CD4-positive, alpha-beta T cell treated with Interleukin-1 beta for 1 hour (primary cell): ENCODE data around the gene PMFBP1.
"Not testable (repeated sequence)": the region's sequence is repeated elsewhere in the genome, so short reads cannot be mapped to it uniquely, and the experiment has no call there.

ENCODE experiments used
- DNase-seq, 2 donors: peaks; one replicate each; pipeline ENCODE4 v3.0.0-alpha.2; 2020 to 2022

PMFBP1 gene

DNA sequence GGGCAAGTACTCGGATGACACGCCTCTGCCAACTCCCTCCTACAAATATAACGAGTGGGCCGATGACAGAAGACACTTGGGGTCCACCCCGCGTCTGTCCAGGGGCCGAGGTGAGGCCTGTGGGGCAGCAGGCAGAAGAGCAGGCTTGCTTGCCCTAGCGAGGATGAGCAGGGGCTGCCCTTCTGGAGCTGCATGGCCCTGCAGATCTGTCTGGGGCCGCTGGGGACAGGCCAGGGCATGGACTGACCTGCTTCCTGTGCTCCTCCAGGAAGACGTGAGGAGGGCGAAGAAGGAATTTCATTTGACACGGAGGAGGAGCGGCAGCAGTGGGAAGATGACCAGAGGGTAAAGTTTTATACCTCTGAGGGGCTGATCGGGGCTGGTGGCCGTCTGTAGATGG is 73.0 kb downstream of the PMFBP1 start:
- DNase-seq: no peak

DNA sequence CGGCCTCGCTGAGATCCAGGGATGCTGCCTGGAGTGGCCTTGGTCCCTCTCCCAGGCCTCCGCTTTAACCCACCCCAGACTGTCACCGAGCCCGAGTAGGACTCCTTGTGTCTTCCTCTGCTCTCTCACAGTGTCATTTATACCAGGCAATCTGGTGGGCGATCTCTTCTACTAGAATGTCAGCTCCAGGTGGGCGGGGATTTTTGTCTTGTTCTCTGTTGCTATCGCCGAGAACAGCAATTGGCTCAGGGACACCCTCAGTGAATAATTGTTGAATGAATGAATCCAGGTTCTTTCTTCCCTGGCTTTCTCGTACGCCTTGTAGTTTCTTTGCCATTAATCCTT is 77.7 kb downstream of the PMFBP1 start:
- peak in 1 of 2 donors; percentile 22 for DNase-seq

DNA sequence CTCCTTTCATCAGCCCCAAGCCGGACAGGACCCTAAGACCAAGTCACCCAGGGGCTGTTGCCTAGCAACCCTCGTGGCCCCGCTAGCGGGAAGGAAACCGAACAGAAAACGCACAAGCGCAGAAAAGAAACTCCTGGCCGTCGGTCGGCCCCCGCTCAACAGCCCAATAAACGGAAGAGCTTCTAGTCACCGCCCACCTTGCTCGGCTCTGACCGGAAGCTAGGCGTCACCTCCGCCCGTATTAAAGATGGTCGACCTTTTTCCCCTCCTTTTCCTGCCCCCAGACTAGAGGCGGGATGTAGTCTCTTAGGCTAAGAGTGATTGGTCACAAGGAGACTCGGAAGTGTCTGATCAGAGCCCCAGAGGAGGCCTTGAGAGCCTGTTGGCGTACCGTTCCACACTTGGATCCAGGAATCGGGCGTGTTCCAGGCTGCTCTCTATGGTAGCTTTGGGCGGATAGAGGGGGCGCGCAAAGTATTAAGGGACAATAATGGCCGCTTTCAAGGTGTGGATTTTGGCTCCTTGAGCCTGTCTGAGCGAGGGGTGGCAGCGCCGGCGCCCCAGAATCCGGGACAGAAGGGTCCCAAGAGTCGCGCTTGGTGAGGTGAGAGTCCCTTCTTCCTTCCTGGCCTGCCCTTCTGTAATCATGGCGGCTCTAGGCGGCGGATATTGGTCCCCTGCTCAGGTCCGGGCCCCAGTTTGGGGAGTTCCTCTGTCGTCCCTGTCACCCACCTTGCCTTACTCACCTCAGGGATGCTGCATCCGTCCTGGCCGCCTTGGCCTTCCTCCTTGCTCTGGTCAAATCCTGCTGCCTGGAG is 78.3 kb downstream of the PMFBP1 start, which contains the start of the genes DHX38 and TXNL4B:
Gene DHX38 (plus strand): TSS at position 400 of the 818 bp plus-strand sequence. CDS start 2,311 bp downstream, outside the sequence.
Gene TXNL4B (minus strand): TSS at position 173 of the 818 bp plus-strand sequence. CDS start 2,871 bp downstream, outside the sequence.
- peak; percentile 95 to 96 for DNase-seq

DNA sequence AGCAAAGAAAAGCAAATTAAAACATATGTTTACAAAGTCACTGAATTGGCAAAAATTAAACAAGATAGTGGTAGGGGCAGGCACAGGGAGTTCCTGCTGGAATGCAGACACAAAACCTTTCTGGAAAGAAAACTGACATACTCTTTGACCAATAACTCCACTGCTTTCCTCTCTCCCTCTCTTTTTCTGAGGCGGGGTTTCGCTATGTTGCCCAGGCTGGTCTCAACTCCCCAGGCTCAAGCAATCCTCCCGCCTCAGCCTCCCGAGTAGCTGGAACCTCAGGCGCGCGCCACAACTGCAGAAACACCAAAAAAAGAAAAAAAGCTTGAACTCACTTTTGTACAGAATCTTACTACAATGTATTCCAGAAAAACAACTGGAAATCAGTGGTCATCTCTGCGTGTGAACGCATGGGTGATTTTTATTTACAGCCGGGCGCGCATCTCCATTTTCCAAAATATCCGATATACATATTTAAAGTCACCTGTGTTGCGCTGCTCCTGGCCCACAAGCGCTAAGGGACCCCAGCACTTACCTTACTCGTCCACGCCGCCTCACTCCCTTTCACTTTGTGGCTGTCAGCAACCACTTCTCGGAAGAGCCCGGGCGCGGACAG is 79.0 kb downstream of the PMFBP1 start:
- DNase-seq: no peak

DNA sequence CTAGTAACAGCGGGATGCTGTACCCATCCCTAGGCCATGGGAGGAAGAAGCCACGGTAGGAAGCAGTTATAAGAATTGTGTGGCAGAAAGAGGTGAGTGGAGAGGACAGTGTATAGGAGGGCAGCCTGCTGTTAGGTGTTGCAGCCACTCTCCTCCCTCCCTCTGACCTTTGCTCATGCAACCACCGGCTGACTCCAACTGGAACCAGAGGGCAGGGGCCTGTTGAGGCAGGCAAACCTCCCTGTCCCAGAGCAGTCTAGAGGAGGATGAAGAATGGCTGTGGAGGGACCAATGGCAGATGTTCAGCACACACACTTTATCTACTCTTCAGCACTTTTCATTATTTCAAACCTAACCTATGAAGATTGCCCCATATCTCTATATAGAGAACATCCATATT is 80.7 kb downstream of the PMFBP1 start:
- no peak for DNase-seq

DNA sequence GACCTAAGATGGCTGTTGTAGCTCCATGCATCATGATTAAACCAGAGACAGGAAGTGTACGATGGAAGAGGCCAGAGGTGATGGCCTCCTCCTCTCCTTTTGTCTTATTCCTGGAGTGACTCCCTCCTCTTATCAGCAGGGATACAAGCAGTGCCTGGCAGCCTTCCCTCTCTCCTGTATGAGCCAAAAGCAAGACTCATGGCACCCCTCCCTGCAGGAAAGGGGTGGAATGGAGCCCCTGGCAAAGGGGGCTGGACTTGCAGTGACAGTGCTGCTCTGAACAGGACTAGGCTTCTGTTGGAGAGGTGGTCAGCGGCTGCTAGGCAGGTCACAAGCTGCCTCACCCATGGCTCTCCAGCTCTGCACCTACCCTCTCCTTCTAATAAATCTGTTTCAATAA is 87.0 kb downstream of the PMFBP1 start:
- DNase-seq: no peak

DNA sequence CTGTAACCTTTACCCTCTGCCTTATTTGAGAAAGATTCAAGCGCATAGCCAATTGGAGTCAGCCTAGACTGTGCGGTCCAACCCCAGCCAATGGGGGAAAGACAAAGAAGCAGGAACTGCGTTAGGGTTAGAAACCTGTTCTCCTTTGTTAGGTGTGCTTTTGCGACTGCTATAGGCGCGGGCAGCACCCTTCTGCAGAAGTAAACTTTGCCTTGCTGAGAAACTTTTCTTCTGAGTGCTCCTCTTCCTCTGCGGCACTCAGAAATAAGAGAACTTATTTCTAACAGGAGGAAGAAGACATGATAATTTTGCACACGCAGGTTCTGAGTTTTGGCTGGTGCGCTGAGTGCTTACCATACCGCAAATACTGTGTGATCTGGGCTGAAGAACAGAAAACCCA is 87.5 kb downstream of the PMFBP1 start:
- no peak for DNase-seq

DNA sequence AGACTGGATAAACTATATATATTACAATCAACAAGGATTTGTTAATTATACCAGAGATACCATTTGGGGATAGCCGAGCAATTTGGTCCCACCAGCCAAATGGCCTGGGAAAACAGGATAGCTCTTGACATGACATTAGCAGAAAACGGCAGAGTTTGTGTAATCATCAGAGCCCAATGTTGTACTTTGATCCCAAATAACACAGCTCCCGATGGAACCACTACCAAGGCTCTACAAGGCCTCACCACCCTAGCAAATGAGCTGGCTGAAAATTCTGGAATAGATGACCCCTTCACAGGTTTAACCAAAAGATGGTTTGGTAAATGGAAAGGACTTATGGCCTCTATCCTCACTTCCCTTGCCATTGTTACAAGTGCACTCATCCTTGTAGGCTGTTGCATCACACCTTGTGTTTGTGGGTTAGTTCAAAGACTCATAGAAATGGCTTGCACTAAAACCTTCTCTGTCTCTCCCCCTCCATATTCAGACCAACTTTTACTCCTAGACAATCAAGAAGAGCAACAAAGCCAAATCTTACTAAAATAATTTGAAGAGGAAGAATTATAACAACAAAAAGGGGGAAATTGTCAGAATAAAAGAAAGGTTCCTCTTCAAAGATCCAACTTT is 88.1 kb downstream of the PMFBP1 start:
- no peak for DNase-seq

DNA sequence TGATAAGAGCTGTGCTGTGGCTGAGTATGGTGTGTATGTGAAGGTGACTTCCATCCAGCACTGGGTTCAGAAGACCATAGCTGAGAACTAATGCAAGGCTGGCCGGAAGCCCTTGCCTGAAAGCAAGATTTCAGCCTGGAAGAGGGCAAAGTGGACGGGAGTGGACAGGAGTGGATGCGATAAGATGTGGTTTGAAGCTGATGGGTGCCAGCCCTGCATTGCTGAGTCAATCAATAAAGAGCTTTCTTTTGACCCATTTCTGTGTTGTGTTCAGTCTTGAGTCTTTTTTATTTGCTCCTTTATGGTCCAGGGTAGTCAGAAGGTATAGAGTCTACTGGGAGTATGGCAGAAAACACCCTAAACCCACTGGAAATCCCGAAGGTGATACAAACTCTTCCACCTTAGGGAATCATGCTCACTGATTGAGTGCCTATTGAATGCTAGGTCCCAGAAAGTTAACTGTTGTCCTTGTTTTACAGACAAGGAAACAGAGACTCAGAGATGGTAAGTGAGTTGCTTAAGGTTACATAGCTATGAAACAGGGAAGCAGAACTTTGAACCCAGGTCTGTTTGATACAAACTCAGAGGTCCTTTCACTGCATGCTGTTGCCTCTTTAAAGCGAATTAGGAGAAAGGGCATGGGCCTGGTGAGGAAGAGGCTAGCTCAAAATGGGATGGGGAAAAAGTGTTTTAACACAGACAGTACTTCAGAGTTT is 94.8 kb downstream of the PMFBP1 start:
- not testable (repeated sequence) for DNase-seq

DNA sequence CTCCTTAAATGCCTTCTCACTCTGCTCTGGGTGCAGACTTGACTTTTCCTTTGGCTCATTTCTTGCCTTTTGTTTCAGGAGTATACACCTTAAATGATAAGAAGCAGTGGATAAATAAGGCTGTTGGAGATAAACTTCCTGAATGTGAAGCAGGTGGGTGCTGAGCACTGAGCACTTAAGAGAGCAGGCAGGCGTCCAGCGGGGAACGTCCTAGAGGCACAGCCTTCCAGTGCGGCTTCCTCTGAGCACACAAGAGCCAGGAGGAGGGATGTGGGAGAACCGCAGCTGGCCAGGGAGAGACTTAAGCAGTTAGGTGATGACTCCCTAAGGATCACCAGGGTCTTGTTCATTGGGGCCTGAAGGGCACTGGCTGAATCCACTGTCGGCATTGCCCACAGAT is 96.9 kb downstream of the PMFBP1 start:
- not testable (repeated sequence) for DNase-seq

DNA sequence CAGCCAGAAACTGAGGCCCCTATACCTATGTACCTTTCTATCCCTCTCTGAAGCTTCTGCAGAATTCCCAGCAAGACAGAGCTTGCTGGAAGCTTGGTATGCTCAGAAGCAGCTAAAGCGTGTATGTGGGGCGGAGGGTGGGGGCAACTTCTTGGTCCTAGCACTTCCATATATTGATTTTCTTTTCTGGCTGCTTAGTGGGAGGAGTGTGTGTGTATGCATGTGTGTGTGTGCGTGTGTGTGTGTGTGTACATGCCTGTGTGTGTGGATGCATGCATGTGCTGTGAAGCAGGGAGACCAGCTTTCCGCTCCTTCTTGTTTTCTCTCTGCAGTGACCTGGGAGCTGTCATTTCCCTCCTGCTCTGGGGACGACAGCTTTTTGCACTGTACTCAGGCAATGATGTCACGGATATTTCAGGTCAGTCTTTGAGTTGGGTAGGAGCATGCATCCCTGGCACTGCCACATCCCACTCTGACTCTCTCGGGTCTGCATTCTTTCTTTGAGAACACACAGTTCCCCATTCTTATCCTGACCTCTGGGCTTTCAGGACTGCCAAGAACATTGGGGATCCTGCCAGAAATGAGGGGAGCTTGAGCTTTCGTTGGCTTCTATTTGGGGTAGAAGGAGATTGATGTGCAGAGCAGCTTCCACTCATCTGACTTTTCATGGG is 98.3 kb downstream of the PMFBP1 start:
- DNase-seq: no peak

DNA sequence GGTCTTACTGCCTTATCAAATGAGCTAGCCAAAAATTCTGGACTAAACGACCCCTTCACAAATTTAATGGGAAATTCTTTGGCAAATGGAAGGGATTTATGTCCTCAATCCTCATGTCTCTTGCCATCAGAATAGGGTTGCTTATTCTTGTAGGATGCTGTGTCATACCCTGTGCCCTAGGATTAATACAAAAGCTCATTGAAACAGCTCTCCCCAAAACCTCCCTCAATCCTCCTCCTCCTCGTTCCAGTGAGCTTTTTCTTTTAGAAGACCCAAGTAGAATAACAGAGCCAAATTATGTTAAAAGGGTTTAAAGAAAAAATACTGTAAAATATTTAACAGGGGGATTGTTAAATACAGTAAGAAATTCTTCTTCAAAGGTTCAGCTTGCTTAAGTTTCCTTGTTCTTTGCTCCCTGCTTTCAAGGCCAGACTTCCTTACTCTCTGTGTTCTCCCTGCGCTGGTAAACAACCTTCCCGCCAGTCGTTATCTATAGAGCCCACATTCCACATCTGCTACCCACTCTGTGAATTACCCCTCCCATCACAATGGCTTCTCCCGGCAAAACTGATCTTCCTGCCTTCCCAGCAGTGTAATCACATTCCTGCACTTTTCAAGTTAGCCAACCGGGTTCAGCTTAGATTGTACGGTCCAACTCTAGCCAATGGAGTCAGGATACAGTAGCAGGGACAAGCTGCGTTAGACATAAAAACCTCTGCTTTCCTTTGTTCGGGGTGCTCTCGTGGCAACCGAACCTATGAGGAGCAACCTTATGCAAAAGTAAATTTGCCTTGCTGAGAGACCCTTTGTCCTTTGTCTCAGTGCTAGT is 99.2 kb downstream of the PMFBP1 start:
- no peak for DNase-seq
